ENCODE data around the gene LDLRAD3. TPM values are rescaled to one million over a fixed set of nuclear protein-coding genes. Genes with fewer than 3 reads are reported as not detected.

Gene LDLRAD3
- total RNA-seq, 4 donors from 2014 or later: 19.4 to 49.5 (median 31.0) TPM

DNA sequence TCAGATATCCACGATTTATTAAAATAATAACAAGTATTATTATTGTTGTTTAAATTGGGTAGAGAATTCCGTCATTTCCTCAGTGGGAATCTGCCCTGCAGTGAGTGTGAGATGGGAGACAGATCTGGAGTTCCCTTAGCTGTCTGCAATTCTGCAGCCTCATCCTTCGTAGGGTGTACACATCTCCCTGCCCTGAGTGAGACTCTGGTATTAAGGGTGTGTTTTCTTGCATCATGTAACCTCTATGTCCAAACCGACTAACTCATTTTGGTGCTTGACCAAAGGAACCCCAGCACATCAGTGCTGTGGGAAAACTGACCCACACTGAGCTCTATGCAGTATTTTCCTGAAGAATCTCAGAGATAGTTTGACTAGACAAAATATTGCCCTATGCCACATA, 157.6 kb downstream of the LDLRAD3 start:
- TF ChIP-seq POLR2A (IDR thresholded peaks at IDR 0.05): no peak
- TF ChIP-seq EP300 (IDR thresholded peaks at IDR 0.05): no peak
- TF ChIP-seq, protein P1, sequence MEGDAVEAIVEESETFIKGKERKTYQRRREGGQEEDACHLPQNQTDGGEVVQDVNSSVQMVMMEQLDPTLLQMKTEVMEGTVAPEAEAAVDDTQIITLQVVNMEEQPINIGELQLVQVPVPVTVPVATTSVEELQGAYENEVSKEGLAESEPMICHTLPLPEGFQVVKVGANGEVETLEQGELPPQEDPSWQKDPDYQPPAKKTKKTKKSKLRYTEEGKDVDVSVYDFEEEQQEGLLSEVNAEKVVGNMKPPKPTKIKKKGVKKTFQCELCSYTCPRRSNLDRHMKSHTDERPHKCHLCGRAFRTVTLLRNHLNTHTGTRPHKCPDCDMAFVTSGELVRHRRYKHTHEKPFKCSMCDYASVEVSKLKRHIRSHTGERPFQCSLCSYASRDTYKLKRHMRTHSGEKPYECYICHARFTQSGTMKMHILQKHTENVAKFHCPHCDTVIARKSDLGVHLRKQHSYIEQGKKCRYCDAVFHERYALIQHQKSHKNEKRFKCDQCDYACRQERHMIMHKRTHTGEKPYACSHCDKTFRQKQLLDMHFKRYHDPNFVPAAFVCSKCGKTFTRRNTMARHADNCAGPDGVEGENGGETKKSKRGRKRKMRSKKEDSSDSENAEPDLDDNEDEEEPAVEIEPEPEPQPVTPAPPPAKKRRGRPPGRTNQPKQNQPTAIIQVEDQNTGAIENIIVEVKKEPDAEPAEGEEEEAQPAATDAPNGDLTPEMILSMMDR (IDR thresholded peaks at IDR 0.05): no peak
- H3K27me3 ChIP-seq: no peaks in the 10 kb centered on the region
- peaks cover 0 to 49% (median 0%) of the 10 kb centered on the region in 3 donors for H3K36me3 ChIP-seq
- no peaks in the 10 kb centered on the region for H3K9me3 ChIP-seq
- no peak overlapping the region for H3K4me3 ChIP-seq
- WGBS, 2 donors: 91 to 92% methylated on average over 4 of the region's 4 CpGs
- DNase-seq (ENCODE audit: low spot score in 2 of 2): no peak
- no peak overlapping the region for H3K27ac ChIP-seq
- peaks cover 0 to 13% (median 0%) of the 10 kb centered on the region in 4 donors for H3K4me1 ChIP-seq

DNA sequence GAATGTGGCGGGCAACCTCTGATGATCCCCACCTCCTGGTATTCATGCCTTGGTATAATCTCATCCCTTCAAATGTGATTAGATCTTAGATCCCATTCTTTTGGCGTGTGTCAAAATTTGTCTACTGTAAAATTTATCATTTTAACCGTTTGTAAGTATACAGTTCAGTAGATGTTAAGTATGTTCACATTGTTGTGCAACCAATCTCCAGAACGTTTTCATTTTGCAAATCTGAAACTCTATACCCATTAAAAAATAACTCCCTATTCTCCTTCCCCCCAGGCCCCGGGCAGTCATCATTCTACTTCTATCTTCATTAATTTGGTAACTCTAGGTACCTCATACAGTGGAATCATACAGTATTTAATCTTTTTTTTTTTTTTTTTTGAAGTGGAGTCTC, 159.0 kb downstream of the LDLRAD3 start:
- no peak for DNase-seq (ENCODE audit: low spot score in 2 of 2)
- H3K36me3 ChIP-seq: peaks cover 0 to 58% (median 0%) of the 10 kb centered on the region in 3 donors
- no peaks in the 10 kb centered on the region for H3K27me3 ChIP-seq
- 88 to 94% methylated on average over 5 of the region's 5 CpGs for WGBS, 2 donors
- H3K27ac ChIP-seq: no peak overlapping the region
- no peaks in the 10 kb centered on the region for H3K9me3 ChIP-seq
- TF ChIP-seq POLR2A (IDR thresholded peaks at IDR 0.05) (no peak), EP300 (IDR thresholded peaks at IDR 0.05) (no peak)
- TF ChIP-seq, protein P1 (IDR thresholded peaks at IDR 0.05): no peak
- H3K4me3 ChIP-seq: no peak overlapping the region
- peaks cover 0 to 10% (median 0%) of the 10 kb centered on the region in 4 donors for H3K4me1 ChIP-seq

DNA sequence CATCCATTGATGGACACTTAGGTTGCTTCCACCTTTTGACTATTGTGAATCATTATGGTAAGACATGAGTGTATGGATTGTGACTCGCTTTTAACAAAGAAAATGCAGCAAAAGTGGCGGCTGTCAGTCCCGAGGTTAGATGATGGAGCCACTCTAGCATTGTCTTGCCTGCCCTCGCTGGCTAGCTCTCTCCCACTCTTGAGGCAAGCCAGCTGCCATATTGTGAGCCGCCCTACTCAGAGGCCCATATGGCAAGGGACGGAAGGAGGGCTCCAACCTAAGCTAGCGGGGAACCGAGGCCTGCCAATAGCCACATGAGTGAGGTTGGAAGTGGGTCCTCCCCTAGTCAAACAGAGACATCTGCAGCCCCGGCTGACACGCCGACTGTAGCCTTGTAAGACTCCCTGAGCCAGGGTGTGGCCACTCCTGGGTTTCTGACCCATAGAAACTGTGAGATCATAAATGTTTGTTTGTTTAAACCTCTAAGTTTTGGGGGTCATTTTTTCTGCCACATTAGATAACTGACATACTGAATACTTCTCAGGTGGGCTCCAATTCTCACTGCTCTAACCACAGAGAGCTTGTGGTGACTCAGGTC, 160.2 kb downstream of the LDLRAD3 start:
- H3K27ac ChIP-seq: no peak overlapping the region
- 93 to 98% methylated on average over 11 of the region's 11 CpGs for WGBS, 2 donors

GRCh38 chr11:36104660-36104992, 160.8 kb downstream of the LDLRAD3 start:
- TF ChIP-seq EP300 (IDR thresholded peaks at IDR 0.05): no peak
- TF ChIP-seq, protein P1 (IDR thresholded peaks at IDR 0.05): no peak
- TF ChIP-seq POLR2A (IDR thresholded peaks at IDR 0.05): no peak
- WGBS, 2 donors: 86% methylated on average over 4 of the region's 4 CpGs
- Histone ChIP-seq H3K4me1 (no peaks in the 10 kb centered on the region), H3K27ac (no peak overlapping the region), H3K4me3 (no peak overlapping the region), H3K9me3 (no peaks in the 10 kb centered on the region), H3K27me3 (no peaks in the 10 kb centered on the region), H3K36me3 (peaks cover 0 to 44% (median 0%) of the 10 kb centered on the region in 3 donors)
- DNase-seq (ENCODE audit: low spot score in 2 of 2): no peak

More for the DNA sequence above, 160.2 kb downstream of the LDLRAD3 start:
- H3K4me3 ChIP-seq: no peak overlapping the region
- no peak for DNase-seq (ENCODE audit: low spot score in 2 of 2)
- no peaks in the 10 kb centered on the region for H3K9me3 ChIP-seq
- H3K27me3 ChIP-seq: no peaks in the 10 kb centered on the region
- H3K4me1 ChIP-seq: no peaks in the 10 kb centered on the region
- peaks cover 0 to 48% (median 0%) of the 10 kb centered on the region in 3 donors for H3K36me3 ChIP-seq
- TF ChIP-seq POLR2A (IDR thresholded peaks at IDR 0.05) (no peak), EP300 (IDR thresholded peaks at IDR 0.05) (no peak)
- TF ChIP-seq, protein P1 (IDR thresholded peaks at IDR 0.05): no peak

GRCh38 chr11:36105743-36106581, 162.1 kb downstream of the LDLRAD3 start:
- DNase-seq (ENCODE audit: low spot score in 2 of 2): no peak
- Histone ChIP-seq H3K4me3 (no peak overlapping the region), H3K36me3 (peaks cover 0 to 32% (median 0%) of the 10 kb centered on the region in 3 donors), H3K4me1 (no peaks in the 10 kb centered on the region), H3K9me3 (no peaks in the 10 kb centered on the region), H3K27ac (no peak overlapping the region), H3K27me3 (no peaks in the 10 kb centered on the region)
- 78 to 83% methylated on average over 9 of the region's 9 CpGs for WGBS, 2 donors
- TF ChIP-seq POLR2A (IDR thresholded peaks at IDR 0.05): no peak
- TF ChIP-seq, protein P1 (IDR thresholded peaks at IDR 0.05): no peak
- TF ChIP-seq EP300 (IDR thresholded peaks at IDR 0.05): no peak
